ENCODE results near the gene TTC7B. TPM values are rescaled to one million over a fixed set of nuclear protein-coding genes. Genes with fewer than 3 reads are reported as not detected.

TTC7B gene
- total RNA-seq, 4 donors from 2014 or later: 31.0 to 49.7 (median 45.1) TPM

- no peak for TF ChIP-seq CTCF (IDR thresholded peaks at IDR 0.05; ENCODE audit: low read depth)
Observed at GRCh38 chr14:90724866-90725265, 91.4 kb downstream of the TTC7B start.

GRCh38 chr14:90722590-90722989 lies 93.6 kb downstream of the TTC7B start:
- no peak for TF ChIP-seq CTCF (IDR thresholded peaks at IDR 0.05; ENCODE audit: low read depth)

GRCh38 chr14:90721619-90722305 lies 94.5 kb downstream of the TTC7B start:
- TF ChIP-seq CTCF (IDR thresholded peaks at IDR 0.05; ENCODE audit: low read depth): no peak

- no peak for TF ChIP-seq CTCF (IDR thresholded peaks at IDR 0.05; ENCODE audit: low read depth)
Observed at GRCh38 chr14:90720832-90721231, 95.4 kb downstream of the TTC7B start.

- no peak for TF ChIP-seq CTCF (IDR thresholded peaks at IDR 0.05; ENCODE audit: low read depth)
Observed at GRCh38 chr14:90720336-90720735, 95.9 kb downstream of the TTC7B start.

GRCh38 chr14:90717916-90718315 lies 98.3 kb downstream of the TTC7B start:
- TF ChIP-seq CTCF (IDR thresholded peaks at IDR 0.05; ENCODE audit: low read depth): no peak

- TF ChIP-seq CTCF (IDR thresholded peaks at IDR 0.05; ENCODE audit: low read depth): no peak
Observed at GRCh38 chr14:90715993-90716392, 100.2 kb downstream of the TTC7B start.

Data from subcutaneous adipose tissue (tissue), 4 donors.